ENCODE data around the gene RTN1. TPM values are rescaled to one million over a fixed set of nuclear protein-coding genes. Genes with fewer than 3 reads are reported as not detected.

The RTN1 gene
- total and polyA plus RNA-seq, 2 experiments from 2014 or later: 4.2 to 4.3 TPM

DNA sequence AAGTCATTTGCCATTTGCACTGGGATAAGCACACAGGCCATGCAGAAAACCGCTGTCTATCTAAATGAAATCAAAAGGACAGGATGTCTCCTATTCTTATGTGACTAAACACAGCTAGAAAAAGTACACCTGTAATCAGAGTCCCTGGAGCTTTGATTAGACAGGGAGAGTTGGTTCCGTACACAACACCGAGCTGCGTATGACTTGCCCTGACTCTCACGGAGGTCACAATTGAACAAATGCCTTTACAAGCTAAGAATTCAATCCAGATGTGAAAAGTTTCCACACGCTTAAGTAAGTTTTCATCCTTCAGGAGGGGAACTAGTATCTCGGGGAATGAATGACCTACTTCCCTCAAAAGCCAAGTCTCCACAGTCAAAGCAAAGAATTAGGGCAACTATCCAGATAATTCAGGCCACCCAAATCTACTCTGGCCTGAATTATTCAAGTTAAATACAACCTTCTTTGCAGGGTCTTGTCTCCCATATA, 67.5 kb downstream of the RTN1 start:
- Mint-ChIP-seq H3K4me3 (no peak overlapping the region), H3K27me3 (ENCODE audit: insufficient read depth, low read depth, poor library complexity) (peaks cover 5% of the 10 kb centered on the region), H3K36me3 (ENCODE audit: low read depth) (no peaks in the 10 kb centered on the region), H3K27ac (no peak overlapping the region), H3K4me1 (peaks cover 3% of the 10 kb centered on the region; the same call in 2 of the 3 replicates), H3K9me3 (no peaks in the 10 kb centered on the region; the same call in 2 of the 3 replicates)
- no peak overlapping the region for H3K27ac ChIP-seq (ENCODE audit: low read depth)
- DNase-seq (ENCODE audit: low spot score): no peak
- no peaks in the 10 kb centered on the region for H3K79me2 ChIP-seq (replicated peaks; ENCODE audit: insufficient read depth)
- TF ChIP-seq, protein P1, sequence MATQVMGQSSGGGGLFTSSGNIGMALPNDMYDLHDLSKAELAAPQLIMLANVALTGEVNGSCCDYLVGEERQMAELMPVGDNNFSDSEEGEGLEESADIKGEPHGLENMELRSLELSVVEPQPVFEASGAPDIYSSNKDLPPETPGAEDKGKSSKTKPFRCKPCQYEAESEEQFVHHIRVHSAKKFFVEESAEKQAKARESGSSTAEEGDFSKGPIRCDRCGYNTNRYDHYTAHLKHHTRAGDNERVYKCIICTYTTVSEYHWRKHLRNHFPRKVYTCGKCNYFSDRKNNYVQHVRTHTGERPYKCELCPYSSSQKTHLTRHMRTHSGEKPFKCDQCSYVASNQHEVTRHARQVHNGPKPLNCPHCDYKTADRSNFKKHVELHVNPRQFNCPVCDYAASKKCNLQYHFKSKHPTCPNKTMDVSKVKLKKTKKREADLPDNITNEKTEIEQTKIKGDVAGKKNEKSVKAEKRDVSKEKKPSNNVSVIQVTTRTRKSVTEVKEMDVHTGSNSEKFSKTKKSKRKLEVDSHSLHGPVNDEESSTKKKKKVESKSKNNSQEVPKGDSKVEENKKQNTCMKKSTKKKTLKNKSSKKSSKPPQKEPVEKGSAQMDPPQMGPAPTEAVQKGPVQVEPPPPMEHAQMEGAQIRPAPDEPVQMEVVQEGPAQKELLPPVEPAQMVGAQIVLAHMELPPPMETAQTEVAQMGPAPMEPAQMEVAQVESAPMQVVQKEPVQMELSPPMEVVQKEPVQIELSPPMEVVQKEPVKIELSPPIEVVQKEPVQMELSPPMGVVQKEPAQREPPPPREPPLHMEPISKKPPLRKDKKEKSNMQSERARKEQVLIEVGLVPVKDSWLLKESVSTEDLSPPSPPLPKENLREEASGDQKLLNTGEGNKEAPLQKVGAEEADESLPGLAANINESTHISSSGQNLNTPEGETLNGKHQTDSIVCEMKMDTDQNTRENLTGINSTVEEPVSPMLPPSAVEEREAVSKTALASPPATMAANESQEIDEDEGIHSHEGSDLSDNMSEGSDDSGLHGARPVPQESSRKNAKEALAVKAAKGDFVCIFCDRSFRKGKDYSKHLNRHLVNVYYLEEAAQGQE (IDR thresholded peaks at IDR 0.05; ENCODE audit: unreplicated experiment): no peak
- TF ChIP-seq STAT1 (IDR thresholded peaks at IDR 0.05; ENCODE audit: unreplicated experiment): no peak
- TF ChIP-seq EZH2 (IDR thresholded peaks at IDR 0.05; ENCODE audit: low read depth, unreplicated experiment): no peak
- no peak for TF ChIP-seq NANOG (IDR thresholded peaks at IDR 0.05; ENCODE audit: borderline replicate concordance)
- no peak for TF ChIP-seq EZH2phosphoT487 (IDR thresholded peaks at IDR 0.05; ENCODE audit: unreplicated experiment)
- TF ChIP-seq, protein P2, sequence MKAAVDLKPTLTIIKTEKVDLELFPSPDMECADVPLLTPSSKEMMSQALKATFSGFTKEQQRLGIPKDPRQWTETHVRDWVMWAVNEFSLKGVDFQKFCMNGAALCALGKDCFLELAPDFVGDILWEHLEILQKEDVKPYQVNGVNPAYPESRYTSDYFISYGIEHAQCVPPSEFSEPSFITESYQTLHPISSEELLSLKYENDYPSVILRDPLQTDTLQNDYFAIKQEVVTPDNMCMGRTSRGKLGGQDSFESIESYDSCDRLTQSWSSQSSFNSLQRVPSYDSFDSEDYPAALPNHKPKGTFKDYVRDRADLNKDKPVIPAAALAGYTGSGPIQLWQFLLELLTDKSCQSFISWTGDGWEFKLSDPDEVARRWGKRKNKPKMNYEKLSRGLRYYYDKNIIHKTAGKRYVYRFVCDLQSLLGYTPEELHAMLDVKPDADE (IDR thresholded peaks at IDR 0.05): no peak
- no peak for TF ChIP-seq ZNF331 (CRISPR knock-in tag; IDR thresholded peaks at IDR 0.05; ENCODE audit: low read depth)
- TF ChIP-seq CREB1 (CRISPR knock-in tag; IDR thresholded peaks at IDR 0.05; ENCODE audit: low read depth): no peak
- no peak for TF ChIP-seq POLR2AphosphoS5 (IDR thresholded peaks at IDR 0.05; ENCODE audit: low read depth)
- no peak for TF ChIP-seq ZNF114 (CRISPR knock-in tag; IDR thresholded peaks at IDR 0.05)
- TF ChIP-seq, protein P3, sequence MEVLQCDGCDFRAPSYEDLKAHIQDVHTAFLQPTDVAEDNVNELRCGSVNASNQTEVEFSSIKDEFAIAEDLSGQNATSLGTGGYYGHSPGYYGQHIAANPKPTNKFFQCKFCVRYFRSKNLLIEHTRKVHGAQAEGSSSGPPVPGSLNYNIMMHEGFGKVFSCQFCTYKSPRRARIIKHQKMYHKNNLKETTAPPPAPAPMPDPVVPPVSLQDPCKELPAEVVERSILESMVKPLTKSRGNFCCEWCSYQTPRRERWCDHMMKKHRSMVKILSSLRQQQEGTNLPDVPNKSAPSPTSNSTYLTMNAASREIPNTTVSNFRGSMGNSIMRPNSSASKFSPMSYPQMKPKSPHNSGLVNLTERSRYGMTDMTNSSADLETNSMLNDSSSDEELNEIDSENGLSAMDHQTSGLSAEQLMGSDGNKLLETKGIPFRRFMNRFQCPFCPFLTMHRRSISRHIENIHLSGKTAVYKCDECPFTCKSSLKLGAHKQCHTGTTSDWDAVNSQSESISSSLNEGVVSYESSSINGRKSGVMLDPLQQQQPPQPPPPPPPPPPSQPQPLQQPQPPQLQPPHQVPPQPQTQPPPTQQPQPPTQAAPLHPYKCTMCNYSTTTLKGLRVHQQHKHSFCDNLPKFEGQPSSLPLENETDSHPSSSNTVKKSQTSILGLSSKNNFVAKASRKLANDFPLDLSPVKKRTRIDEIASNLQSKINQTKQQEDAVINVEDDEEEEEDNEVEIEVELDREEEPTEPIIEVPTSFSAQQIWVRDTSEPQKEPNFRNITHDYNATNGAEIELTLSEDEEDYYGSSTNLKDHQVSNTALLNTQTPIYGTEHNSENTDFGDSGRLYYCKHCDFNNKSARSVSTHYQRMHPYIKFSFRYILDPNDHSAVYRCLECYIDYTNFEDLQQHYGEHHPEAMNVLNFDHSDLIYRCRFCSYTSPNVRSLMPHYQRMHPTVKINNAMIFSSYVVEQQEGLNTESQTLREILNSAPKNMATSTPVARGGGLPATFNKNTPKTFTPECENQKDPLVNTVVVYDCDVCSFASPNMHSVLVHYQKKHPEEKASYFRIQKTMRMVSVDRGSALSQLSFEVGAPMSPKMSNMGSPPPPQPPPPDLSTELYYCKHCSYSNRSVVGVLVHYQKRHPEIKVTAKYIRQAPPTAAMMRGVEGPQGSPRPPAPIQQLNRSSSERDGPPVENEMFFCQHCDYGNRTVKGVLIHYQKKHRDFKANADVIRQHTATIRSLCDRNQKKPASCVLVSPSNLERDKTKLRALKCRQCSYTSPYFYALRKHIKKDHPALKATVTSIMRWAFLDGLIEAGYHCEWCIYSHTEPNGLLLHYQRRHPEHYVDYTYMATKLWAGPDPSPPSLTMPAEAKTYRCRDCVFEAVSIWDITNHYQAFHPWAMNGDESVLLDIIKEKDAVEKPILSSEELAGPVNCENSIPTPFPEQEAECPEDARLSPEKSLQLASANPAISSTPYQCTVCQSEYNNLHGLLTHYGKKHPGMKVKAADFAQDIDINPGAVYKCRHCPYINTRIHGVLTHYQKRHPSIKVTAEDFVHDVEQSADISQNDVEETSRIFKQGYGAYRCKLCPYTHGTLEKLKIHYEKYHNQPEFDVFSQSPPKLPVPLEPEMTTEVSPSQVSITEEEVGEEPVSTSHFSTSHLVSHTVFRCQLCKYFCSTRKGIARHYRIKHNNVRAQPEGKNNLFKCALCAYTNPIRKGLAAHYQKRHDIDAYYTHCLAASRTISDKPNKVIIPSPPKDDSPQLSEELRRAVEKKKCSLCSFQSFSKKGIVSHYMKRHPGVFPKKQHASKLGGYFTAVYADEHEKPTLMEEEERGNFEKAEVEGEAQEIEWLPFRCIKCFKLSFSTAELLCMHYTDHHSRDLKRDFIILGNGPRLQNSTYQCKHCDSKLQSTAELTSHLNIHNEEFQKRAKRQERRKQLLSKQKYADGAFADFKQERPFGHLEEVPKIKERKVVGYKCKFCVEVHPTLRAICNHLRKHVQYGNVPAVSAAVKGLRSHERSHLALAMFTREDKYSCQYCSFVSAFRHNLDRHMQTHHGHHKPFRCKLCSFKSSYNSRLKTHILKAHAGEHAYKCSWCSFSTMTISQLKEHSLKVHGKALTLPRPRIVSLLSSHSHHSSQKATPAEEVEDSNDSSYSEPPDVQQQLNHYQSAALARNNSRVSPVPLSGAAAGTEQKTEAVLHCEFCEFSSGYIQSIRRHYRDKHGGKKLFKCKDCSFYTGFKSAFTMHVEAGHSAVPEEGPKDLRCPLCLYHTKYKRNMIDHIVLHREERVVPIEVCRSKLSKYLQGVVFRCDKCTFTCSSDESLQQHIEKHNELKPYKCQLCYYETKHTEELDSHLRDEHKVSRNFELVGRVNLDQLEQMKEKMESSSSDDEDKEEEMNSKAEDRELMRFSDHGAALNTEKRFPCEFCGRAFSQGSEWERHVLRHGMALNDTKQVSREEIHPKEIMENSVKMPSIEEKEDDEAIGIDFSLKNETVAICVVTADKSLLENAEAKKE (CRISPR knock-in tag; IDR thresholded peaks at IDR 0.05): no peak
- no peak for TF ChIP-seq JUNB (IDR thresholded peaks at IDR 0.05; ENCODE audit: unreplicated experiment)
- TF ChIP-seq, protein P4, sequence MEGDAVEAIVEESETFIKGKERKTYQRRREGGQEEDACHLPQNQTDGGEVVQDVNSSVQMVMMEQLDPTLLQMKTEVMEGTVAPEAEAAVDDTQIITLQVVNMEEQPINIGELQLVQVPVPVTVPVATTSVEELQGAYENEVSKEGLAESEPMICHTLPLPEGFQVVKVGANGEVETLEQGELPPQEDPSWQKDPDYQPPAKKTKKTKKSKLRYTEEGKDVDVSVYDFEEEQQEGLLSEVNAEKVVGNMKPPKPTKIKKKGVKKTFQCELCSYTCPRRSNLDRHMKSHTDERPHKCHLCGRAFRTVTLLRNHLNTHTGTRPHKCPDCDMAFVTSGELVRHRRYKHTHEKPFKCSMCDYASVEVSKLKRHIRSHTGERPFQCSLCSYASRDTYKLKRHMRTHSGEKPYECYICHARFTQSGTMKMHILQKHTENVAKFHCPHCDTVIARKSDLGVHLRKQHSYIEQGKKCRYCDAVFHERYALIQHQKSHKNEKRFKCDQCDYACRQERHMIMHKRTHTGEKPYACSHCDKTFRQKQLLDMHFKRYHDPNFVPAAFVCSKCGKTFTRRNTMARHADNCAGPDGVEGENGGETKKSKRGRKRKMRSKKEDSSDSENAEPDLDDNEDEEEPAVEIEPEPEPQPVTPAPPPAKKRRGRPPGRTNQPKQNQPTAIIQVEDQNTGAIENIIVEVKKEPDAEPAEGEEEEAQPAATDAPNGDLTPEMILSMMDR (conservative IDR thresholded peaks at IDR 0.05; ENCODE audit: low read depth in 2 of 2): no peak
- H3F3A ChIP-seq (replicated peaks; ENCODE audit: low read depth): no peaks in the 10 kb centered on the region
- H3K4me3 ChIP-seq: no peak overlapping the region
- no peaks in the 10 kb centered on the region for H3K27me3 ChIP-seq (ENCODE audit: insufficient read depth)
- no peaks in the 10 kb centered on the region for H3K4me1 ChIP-seq (ENCODE audit: insufficient read depth)
- no peaks in the 10 kb centered on the region for H3K9me2 ChIP-seq (ENCODE audit: insufficient read depth)
- H3K4me2 ChIP-seq: no peak overlapping the region
- H2AFZ ChIP-seq: no peak overlapping the region
- no peaks in the 10 kb centered on the region for H4K20me1 ChIP-seq (replicated peaks; ENCODE audit: insufficient read depth)
- no peak for ATAC-seq
- no peaks in the 10 kb centered on the region for H3K36me3 ChIP-seq (ENCODE audit: insufficient read depth)
